Umbilical cord (tissue), 2 donors: ENCODE results near the gene PCBP3. TPM values are rescaled to one million over a fixed set of nuclear protein-coding genes. Genes with fewer than 3 reads are reported as not detected.
"Not testable (repeated sequence)": the region's sequence is repeated elsewhere in the genome, so short reads cannot be mapped to it uniquely, and the experiment has no call there.

Source experiments
- DNase-seq: peaks from one replicate; pipeline ENCODE4 v3.0.0-alpha.2; 2015; ENCODE audit warnings: low spot score
- total RNA-seq: library from RNA; depleted of rRNA; stranded (reverse); fragments of >200 nt; gene quantifications from one replicate; pipeline ENCODE4 v1.2.3, GENCODE V29; 2014; ENCODE audit warnings: low replicate concordance; ENCODE audit not compliant: insufficient read depth

Gene PCBP3
- total RNA-seq, 1 donor from 2014 or later: 4.8 TPM

- DNase-seq: not testable (repeated sequence)
These were observed 317.9 kb downstream of the PCBP3 start for GRCh38 chr21:45961408-45961807.

GRCh38 chr21:45962531-45963231 is 319.2 kb downstream of the PCBP3 start:
- DNase-seq: no peak

- DNase-seq: peak; percentile 58
These were observed 319.7 kb downstream of the PCBP3 start for GRCh38 chr21:45963232-45963570.

- no peak for DNase-seq
These were observed 321.1 kb downstream of the PCBP3 start for GRCh38 chr21:45964649-45965048.

- no peak for DNase-seq
These were observed 321.7 kb downstream of the PCBP3 start for GRCh38 chr21:45965084-45965809.

- DNase-seq: no peak
These were observed 323.4 kb downstream of the PCBP3 start for GRCh38 chr21:45966791-45967394.

- DNase-seq: no peak
These were observed 326.6 kb downstream of the PCBP3 start for GRCh38 chr21:45969921-45970673.

GRCh38 chr21:45970674-45971615 is 327.4 kb downstream of the PCBP3 start:
- DNase-seq: peak; percentile 75

- peak; percentile 79 for DNase-seq
These were observed 328.3 kb downstream of the PCBP3 start for GRCh38 chr21:45971616-45972352.

- DNase-seq: peak; percentile 55
These were observed 328.8 kb downstream of the PCBP3 start for GRCh38 chr21:45972353-45972715.

- DNase-seq: peak; percentile 96
These were observed 329.4 kb downstream of the PCBP3 start for GRCh38 chr21:45972716-45973474.

GRCh38 chr21:45973475-45974072 is 330.0 kb downstream of the PCBP3 start:
- DNase-seq: peak; percentile 93

- DNase-seq: peak; percentile 74
These were observed 330.8 kb downstream of the PCBP3 start for GRCh38 chr21:45974073-45975019.

- DNase-seq: peak; percentile 89
These were observed 331.6 kb downstream of the PCBP3 start for GRCh38 chr21:45975020-45975666.

- DNase-seq: not testable (repeated sequence)
These were observed 332.3 kb downstream of the PCBP3 start for GRCh38 chr21:45975667-45976409.

- DNase-seq: no peak
These were observed 333.3 kb downstream of the PCBP3 start for GRCh38 chr21:45976701-45977311.
